HG02588 (cell line): Measurements from ENCODE around the gene CCNE1.
A peak's percentile ranks its signal among the peaks of the same experiment; 100 is the strongest.
"Not testable (repeated sequence)": the region's sequence is repeated elsewhere in the genome, so short reads cannot be mapped to it uniquely, and the experiment has no call there.

Experiments used
- ATAC-seq: cut with Tn5 transposase; IDR thresholded peaks from one replicate; pipeline ENCODE4 v1.9.1; 2021; ENCODE audit warnings: mild to moderate bottlenecking, moderate library complexity; ENCODE audit not compliant: unreplicated experiment

Gene CCNE1

DNA sequence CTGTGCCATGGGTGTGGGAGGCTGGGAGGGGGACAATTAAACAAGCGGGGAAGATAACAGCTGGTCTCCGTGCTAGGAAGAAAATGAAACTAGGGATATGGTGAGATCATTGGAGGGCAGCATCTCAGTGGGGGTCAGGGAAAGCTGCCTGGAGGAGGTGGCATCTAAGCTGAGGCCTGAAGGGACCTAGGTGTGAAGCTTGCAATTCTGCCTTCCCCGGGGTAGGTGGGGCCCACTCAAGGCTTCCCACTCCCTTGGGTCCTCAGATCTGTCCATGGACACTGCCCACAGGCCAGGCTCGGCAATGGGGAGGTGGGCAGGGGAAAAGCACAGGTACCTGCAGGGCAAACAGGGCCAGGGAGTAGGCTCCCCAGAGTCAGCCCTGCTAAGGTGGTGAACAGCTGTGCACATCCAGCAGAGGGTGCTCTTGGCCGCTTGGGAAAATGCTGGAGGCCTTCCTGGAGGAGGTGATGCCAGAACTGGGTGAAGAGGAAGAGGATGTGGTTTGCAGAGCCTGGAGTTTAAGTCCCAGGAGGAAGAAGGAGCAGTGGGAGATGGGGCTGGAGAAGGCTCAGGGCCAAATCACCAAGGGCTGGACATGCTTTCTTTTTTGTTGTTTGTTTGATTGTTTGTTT lies 25.7 kb upstream of the CCNE1 start:
- no peak for ATAC-seq

DNA sequence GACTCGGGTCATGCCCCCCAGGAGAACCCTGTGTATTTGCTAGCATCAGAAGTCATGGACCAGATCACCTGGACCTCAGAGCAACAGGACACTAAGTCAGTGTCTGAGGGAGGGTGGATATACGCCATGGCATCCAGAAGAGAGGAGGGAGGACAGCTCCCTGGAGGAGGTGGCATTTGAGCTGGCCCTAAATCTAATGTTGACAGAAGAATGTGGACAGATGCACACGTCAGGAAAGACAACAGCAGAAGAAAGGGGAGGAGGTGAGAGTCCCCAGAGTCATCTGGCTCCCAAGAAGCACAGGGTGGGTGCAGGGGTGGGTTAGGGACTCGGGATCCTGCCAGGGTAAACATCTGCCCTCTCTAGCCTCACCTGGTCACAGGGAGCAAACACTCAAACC lies 24.5 kb upstream of the CCNE1 start:
- ATAC-seq = no peak

- no peak for ATAC-seq
These were observed 22.8 kb upstream of the CCNE1 start for GRCh38 chr19:29789007-29789406.

- no peak for ATAC-seq
These were observed 18.6 kb upstream of the CCNE1 start for GRCh38 chr19:29793116-29793727.

DNA sequence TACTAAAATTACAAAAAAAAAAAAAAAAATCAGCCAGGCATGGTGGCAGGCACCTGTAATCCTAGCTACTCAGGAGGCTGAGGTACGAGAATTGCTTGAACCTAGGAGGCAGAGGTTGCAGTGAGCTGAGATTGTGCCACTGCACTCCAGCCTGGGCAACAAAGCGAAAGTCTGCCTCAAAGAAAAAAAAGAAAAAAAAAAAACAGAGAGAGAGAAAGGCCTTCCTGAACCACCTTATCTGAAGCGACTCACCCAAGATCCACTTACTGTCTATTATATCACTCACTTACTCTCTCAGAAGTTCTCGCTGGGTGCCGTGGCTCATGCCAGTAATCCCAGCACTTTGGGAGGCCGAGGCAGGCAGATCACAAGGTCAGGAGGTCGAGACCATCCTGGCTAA lies 17.3 kb upstream of the CCNE1 start:
- ATAC-seq = not testable (repeated sequence)

- ATAC-seq = no peak
These were observed 16.2 kb upstream of the CCNE1 start for GRCh38 chr19:29795461-29796172.

DNA sequence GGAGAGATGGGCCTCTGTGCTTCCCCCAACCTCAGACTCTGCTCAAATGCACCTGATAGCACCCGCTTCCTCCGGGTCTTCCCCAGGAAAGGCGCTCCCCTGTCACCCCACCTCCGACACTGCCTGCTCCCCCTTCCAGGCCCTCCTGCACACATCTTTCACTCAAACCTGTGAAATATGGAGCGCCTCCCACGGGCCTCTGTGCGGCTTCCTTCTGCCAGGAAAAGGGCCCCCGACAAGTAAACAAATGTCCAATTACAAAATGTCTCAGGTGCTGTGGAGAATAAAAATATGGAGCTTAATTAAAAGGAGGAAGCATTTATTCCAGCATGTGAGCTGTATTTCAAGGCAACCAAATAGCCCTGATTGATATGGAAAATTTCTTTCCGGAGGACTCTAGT lies 15.6 kb upstream of the CCNE1 start:
- ATAC-seq = no peak

DNA sequence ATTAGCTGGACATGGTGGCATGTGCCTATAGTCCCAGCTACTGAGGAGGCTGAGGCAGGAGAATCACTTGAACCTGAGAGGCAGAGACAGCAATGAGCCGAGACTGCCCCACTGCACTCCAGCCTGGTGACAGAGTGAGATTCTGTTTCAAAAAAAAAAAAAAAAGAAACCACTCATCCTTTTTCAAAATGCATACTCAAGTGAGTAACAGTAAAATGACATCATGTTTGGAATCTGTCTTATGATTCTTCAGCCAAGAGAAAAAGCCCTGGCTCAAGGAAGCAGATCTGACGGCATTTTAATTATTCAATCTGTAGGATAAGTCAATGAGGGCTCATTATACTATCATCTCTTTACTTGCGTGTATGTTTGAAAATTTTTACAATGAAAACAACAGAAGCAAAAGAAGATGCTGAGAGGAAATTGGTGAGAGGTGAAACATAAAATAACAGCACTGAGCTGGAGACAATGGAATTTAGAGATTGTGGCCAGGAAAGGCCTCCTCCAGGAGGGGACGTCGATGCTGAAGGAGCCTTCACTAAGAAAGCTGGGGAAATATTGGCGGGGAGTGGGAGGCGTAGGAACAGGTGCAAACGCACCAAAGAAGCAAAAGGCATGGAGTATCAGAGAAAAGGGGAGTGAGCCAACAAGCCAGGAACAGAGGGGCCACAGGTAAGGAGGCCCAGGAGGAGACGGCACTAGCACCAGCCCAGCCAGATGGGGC lies 12.9 kb upstream of the CCNE1 start:
- ATAC-seq = no peak

DNA sequence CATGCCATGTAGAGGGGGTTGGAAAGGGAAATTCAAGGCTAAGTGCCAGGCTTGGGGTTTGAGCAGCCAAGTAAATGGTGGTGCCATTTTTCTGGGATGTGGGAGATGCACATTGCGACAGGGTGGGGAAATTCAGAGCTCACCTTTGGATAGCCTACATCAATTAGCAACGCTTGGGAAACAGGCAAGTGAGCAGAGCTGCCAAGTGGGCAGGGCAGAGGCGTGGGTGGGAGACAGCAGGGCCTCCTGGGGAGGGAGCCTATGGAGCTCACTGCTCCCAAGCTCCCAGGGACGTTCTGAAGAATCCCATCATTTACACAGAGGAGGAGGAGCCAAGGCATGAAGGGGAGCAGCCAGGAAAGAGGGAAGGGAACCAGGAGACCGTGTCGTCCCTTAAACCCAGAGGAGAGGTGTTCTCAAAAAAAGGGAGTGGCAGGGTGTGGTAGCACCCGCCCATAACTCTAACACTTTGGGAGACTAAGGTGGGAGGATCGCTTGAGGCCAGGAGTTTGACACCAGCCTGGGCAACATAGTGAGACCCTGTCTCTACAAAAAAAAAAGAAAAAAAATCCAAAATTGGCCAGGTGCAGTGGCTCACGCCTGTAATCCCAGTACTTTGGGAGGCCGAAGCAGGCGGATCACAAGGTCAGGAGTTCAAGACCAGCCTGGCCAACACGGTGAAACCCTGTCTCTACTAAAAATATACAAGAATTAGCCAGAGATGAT lies 11.5 kb upstream of the CCNE1 start:
- no peak for ATAC-seq

GRCh38 chr19:29803951-29804350 lies 7.8 kb upstream of the CCNE1 start:
- not testable (repeated sequence) for ATAC-seq

DNA sequence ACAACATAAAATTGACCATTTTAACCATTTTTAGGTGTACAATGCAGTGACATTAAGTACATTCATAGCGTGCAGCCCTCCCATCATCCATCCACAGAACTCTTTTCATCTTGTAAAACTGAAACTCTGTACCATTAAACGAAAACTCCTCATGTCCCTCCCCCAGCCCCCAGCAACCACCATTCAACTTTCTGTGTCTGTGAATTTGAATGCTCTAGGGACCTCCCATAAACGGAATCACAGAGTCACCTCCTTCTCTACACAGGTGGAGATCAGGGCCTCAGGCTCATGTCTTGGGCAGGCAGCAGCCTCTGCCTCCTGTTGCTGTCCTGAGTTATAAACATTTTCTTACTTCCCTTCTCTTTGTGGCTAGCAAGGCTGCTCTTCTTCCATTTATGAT lies 7.3 kb upstream of the CCNE1 start:
- peak; percentile 75 for ATAC-seq

GRCh38 chr19:29805031-29805965 lies 6.5 kb upstream of the CCNE1 start:
- no peak for ATAC-seq

DNA sequence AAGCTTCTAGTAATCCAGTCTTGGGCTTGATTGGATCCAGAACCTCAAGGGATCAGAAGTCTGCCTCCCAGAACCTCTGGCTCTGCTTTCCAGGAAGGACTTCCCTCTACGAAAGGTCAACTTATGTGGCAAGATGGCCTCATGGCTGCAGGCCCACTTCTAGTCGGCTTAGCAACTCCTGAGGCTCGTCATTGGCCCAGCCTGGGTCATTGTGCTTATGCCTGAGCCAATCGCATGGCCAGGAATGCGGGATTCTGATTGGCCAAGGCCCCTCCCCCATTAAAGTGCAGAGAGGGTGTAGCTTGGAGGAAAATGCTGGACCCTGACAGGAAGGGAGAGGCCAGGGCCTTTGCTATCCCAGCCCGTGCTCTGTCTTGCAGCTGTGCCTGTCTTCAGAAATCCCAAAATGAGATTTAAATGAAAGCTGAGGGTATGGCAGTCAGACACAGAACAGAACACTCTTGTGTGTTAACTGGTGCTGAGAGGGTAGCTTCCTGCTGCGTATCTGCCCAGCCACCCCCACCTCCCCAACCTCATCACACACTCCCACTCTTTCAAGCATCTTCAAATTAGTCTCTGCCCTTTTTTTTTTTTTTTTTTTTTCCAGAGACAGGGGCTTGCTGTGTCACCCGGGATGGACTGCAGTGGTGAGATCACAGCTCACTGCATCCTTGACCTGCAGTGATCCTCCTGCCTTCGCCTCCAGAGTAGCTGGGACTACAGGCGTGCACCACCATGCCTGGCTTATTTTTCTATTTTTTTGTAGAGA lies 5.5 kb upstream of the CCNE1 start:
- ATAC-seq = no peak

GRCh38 chr19:29807178-29807577 lies 4.6 kb upstream of the CCNE1 start:
- ATAC-seq = no peak

DNA sequence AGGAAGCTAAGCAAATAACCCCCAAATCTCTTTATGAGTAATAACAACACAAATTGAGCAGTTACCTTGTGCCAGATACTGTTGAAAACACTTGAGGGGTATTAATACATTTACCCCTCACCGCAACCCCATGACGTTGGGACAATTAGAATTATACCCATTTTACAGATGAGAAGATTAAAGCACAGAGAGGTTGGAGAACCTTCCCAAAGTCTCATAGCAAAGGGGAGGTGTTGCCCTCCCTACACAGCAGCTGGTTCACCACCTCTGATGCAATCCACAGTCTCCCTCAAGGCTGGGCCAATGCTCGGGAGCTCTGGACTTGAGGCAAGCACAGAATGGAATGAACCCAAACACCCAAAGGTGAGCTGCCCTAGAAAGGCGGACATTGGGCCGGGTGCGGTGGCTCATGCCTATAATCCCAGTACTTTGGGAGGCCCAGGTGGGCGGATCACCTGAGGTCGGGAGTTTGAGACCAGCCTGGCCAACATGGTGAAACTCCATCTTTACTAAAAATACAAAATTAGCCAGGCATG lies 3.9 kb upstream of the CCNE1 start:
- ATAC-seq = no peak

- ATAC-seq = no peak
These were observed 1.8 kb upstream of the CCNE1 start for GRCh38 chr19:29809795-29810503.

GRCh38 chr19:29810504-29810871 lies 1.3 kb upstream of the CCNE1 start:
- ATAC-seq = no peak
